Measurements from ENCODE around the gene ELOF1.
A peak's percentile ranks its signal among the peaks of the same experiment; 100 is the strongest.

The ELOF1 gene

GRCh38 chr19:11597202-11598102 is 38.4 kb upstream of the ELOF1 start, which contains the start of gene ZNF627:
Gene ZNF627, plus strand, starts transcription at chr19:11597483. Its CDS starts 145 bp downstream, at chr19:11597628.
- CTCF ChIA-PET, result interaction anchor here (0.6 to 0.7 kb wide), 4 partner anchors 43 to 505 kb away, joined by 3 to 4 read pairs (median 3); no protein-coding TSS in a partner anchor
- 0 out of 2 replicates have a peak, but pooled peaks have one; percentile 30 for TF ChIP-seq ZNF580 (tag by site-specific recombination; IDR thresholded peaks at IDR 0.05)
- TF ChIP-seq ZNF501 (tag by site-specific recombination; IDR thresholded peaks at IDR 0.05), result peak; percentile 80
- no peak for TF ChIP-seq ZNF704 (tag by site-specific recombination; IDR thresholded peaks at IDR 0.05)
- no peak for TF ChIP-seq ZFP3 (tag by site-specific recombination; IDR thresholded peaks at IDR 0.05; ENCODE audit: low read depth)
- TF ChIP-seq SP3 (tag by site-specific recombination; IDR thresholded peaks at IDR 0.05), result peak; percentile 74
- peak; percentile 86 for TF ChIP-seq ZNF692 (tag by site-specific recombination; IDR thresholded peaks at IDR 0.05)
- TF ChIP-seq ZXDB (tag by site-specific recombination; IDR thresholded peaks at IDR 0.05), result peak; percentile 86
- no peak for TF ChIP-seq ZNF426 (tag by site-specific recombination; IDR thresholded peaks at IDR 0.05)
- no peak; the same call in 1 of the 2 replicates for TF ChIP-seq KLF7 (tag by site-specific recombination; IDR thresholded peaks at IDR 0.05; ENCODE audit: borderline replicate concordance)
- TF ChIP-seq ZBTB48 (tag by site-specific recombination; IDR thresholded peaks at IDR 0.05), result peak; percentile 81; the same call in 1 of the 2 replicates
- peak; percentile 89 for TF ChIP-seq KLF17 (tag by site-specific recombination; IDR thresholded peaks at IDR 0.05)
- peak; percentile 86; the same call in 1 of the 2 replicates for TF ChIP-seq ZSCAN30 (tag by site-specific recombination; IDR thresholded peaks at IDR 0.05)
- 0 out of 2 replicates have a peak, but pooled peaks have one; percentile 39 for TF ChIP-seq GFI1B (tag by site-specific recombination; IDR thresholded peaks at IDR 0.05)
- TF ChIP-seq TSHZ1 (tag by site-specific recombination; IDR thresholded peaks at IDR 0.05; ENCODE audit: borderline replicate concordance), result no peak
- TF ChIP-seq ZNF138 (tag by site-specific recombination; IDR thresholded peaks at IDR 0.05; ENCODE audit: borderline replicate concordance), result no peak
- TF ChIP-seq TRIM28 (IDR thresholded peaks at IDR 0.05; ENCODE audit: borderline replicate concordance, low read length), result 0 out of 2 replicates have a peak, but pooled peaks have one; percentile 12
- TF ChIP-seq ZNF223 (tag by site-specific recombination; IDR thresholded peaks at IDR 0.05), result 0 out of 2 replicates have a peak, but pooled peaks have one; percentile 33
- no peak for TF ChIP-seq ZNF549 (tag by site-specific recombination; IDR thresholded peaks at IDR 0.05)
- TF ChIP-seq ZEB2 (tag by site-specific recombination; IDR thresholded peaks at IDR 0.05), result peak; percentile 88
- peak; percentile 87 for TF ChIP-seq GLIS2 (tag by site-specific recombination; IDR thresholded peaks at IDR 0.05)
- TF ChIP-seq ZNF561 (tag by site-specific recombination; IDR thresholded peaks at IDR 0.05; ENCODE audit: borderline replicate concordance), result peak; percentile 96
- TF ChIP-seq ZNF48 (tag by site-specific recombination; IDR thresholded peaks at IDR 0.05), result no peak
- peak; percentile 37 for TF ChIP-seq WT1 (tag by site-specific recombination; IDR thresholded peaks at IDR 0.05)
- 0 out of 2 replicates have a peak, but pooled peaks have one; percentile 48 for TF ChIP-seq ZNF169 (tag by site-specific recombination; IDR thresholded peaks at IDR 0.05)
- TF ChIP-seq ZSCAN4 (tag by site-specific recombination; IDR thresholded peaks at IDR 0.05), result 0 out of 2 replicates have a peak, but pooled peaks have one; percentile 29
- TF ChIP-seq GLIS1 (tag by site-specific recombination; IDR thresholded peaks at IDR 0.05), result peak; percentile 44; the same call in 1 of the 2 replicates
- TF ChIP-seq SP7 (tag by site-specific recombination; IDR thresholded peaks at IDR 0.05), result peak; percentile 74; the same call in 1 of the 2 replicates
- 0 out of 2 replicates have a peak, but pooled peaks have one; percentile 26 for TF ChIP-seq ZNF600 (tag by site-specific recombination; IDR thresholded peaks at IDR 0.05)

More at GRCh38 chr19:11597202-11598102, 38.4 kb upstream of the ELOF1 start, which contains the start of gene ZNF627:
- peak within 1 kb of the TSS; percentile 85 for H3K27ac ChIP-seq (ENCODE audit: extremely low read depth, low read depth, low read length)
- peak within 1 kb of the TSS; percentile 98 for H3K4me3 ChIP-seq (ENCODE audit: low read depth, low read length)
- H3K9me3 ChIP-seq (ENCODE audit: control insufficient read depth, insufficient read depth, low read depth, low read length), result no peaks in the 10 kb centered on the region
- peaks cover 10 to 13% of the 10 kb centered on the region in 2 experiments; a peak in 2 of 3 replicates for H3K36me3 ChIP-seq (ENCODE audit: control insufficient read depth in 2 of 2, insufficient read depth in 1 of 2, low read length in 2 of 2)
- POLR2A ChIA-PET, result interaction anchor here (0.7 to 1.2 kb wide), 4 partner anchors 13 to 42 kb away, joined by 3 to 6 read pairs (median 4); no protein-coding TSS in a partner anchor
- no peaks in the 10 kb centered on the region for H3K4me1 ChIP-seq (ENCODE audit: control insufficient read depth, insufficient read depth, low read length)
